PFSK-1 (cell line): ENCODE measurements around the gene RFX3.

Experiments used
- FOXP2 ChIP-seq: optimal IDR thresholded peaks from 2 replicates; pipeline ENCODE3; 2011; ENCODE audit warnings: borderline replicate concordance, control low read depth, inconsistent platforms; ENCODE audit not compliant: insufficient read depth; ENCODE audit errors: extremely low read length, extremely low read depth
- POLR2AphosphoS5 ChIP-seq: IDR thresholded peaks from 2 replicates; pipeline ENCODE4 v1.6.1; 2012; ENCODE audit warnings: low read depth, mild to moderate bottlenecking, control low read depth, low read length, moderate library complexity
- REST ChIP-seq, 2 experiments: IDR thresholded peaks; 2 replicates each; pipeline versions ENCODE4 v1.6.1 to v1.8.0; 2011 to 2012; ENCODE audit warnings: low read depth in 2 of 2, low read length in 2 of 2, control low read depth in 1 of 2, inconsistent platforms in 1 of 2, mild to moderate bottlenecking in 1 of 2, moderate library complexity in 1 of 2; ENCODE audit not compliant: insufficient read depth in 1 of 2
- SIN3A ChIP-seq: IDR thresholded peaks from 2 replicates; pipeline ENCODE4 v1.6.1; 2012; ENCODE audit warnings: mild to moderate bottlenecking, low read length, moderate library complexity, borderline replicate concordance; ENCODE audit not compliant: insufficient read depth
- TAF1 ChIP-seq: IDR thresholded peaks from 2 replicates; pipeline ENCODE4 v1.6.1; 2012; ENCODE audit warnings: low read length, control low read depth, borderline replicate concordance; ENCODE audit not compliant: insufficient read depth

Gene RFX3

GRCh38 chr9:3177146-3177761, 348.5 kb downstream of the RFX3 start:
- TF ChIP-seq REST (IDR thresholded peaks at IDR 0.05; ENCODE audit: insufficient read depth in 1 of 2, low read depth in 2 of 2, low read length in 2 of 2) (no peak), SIN3A (no peak), TAF1 (no peak), POLR2AphosphoS5 (no peak), FOXP2 (no peak)

GRCh38 chr9:3173374-3173773, 352.4 kb downstream of the RFX3 start:
- TF ChIP-seq TAF1 (no peak), FOXP2 (no peak), REST (IDR thresholded peaks at IDR 0.05; ENCODE audit: insufficient read depth in 1 of 2, low read depth in 2 of 2, low read length in 2 of 2) (no peak), SIN3A (no peak), POLR2AphosphoS5 (no peak)

- TF ChIP-seq FOXP2 (no peak), REST (IDR thresholded peaks at IDR 0.05; ENCODE audit: insufficient read depth in 1 of 2, low read depth in 2 of 2, low read length in 2 of 2) (no peak), SIN3A (no peak), TAF1 (no peak), POLR2AphosphoS5 (no peak)
Measured at GRCh38 chr9:3170819-3171218, 355.0 kb downstream of the RFX3 start.
